ENCODE measurements around the gene KBTBD12. TPM values are rescaled to one million over a fixed set of nuclear protein-coding genes. Genes with fewer than 3 reads are reported as not detected.

KBTBD12 gene
- total and polyA plus RNA-seq, 10 of the 15 experiments (the other 5 are each of a cell fraction or from before 2014, with no cell fraction given) = 0.01 to 0.11 TPM; not detected in 8

DNA sequence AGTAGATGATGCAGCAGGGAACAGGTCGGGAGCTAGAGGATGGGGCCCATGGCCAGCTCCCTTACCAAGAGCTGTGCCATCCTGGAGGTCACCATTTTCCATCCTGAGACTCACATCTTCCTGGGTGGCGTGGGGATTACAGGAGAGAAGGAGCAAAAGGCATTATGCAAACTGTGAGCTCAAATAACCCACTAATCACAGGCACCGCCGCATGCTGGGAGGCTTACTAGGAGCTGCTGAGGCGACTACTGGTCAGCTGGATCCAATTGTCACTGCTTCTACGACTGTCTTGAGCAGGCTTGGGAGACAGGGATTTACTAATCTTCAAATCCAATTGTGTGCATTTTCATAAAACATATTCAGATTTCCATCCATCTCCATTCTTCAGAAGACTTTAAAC is 12.5 kb upstream of the KBTBD12 start (continued):
- TF ChIP-seq, protein P1, sequence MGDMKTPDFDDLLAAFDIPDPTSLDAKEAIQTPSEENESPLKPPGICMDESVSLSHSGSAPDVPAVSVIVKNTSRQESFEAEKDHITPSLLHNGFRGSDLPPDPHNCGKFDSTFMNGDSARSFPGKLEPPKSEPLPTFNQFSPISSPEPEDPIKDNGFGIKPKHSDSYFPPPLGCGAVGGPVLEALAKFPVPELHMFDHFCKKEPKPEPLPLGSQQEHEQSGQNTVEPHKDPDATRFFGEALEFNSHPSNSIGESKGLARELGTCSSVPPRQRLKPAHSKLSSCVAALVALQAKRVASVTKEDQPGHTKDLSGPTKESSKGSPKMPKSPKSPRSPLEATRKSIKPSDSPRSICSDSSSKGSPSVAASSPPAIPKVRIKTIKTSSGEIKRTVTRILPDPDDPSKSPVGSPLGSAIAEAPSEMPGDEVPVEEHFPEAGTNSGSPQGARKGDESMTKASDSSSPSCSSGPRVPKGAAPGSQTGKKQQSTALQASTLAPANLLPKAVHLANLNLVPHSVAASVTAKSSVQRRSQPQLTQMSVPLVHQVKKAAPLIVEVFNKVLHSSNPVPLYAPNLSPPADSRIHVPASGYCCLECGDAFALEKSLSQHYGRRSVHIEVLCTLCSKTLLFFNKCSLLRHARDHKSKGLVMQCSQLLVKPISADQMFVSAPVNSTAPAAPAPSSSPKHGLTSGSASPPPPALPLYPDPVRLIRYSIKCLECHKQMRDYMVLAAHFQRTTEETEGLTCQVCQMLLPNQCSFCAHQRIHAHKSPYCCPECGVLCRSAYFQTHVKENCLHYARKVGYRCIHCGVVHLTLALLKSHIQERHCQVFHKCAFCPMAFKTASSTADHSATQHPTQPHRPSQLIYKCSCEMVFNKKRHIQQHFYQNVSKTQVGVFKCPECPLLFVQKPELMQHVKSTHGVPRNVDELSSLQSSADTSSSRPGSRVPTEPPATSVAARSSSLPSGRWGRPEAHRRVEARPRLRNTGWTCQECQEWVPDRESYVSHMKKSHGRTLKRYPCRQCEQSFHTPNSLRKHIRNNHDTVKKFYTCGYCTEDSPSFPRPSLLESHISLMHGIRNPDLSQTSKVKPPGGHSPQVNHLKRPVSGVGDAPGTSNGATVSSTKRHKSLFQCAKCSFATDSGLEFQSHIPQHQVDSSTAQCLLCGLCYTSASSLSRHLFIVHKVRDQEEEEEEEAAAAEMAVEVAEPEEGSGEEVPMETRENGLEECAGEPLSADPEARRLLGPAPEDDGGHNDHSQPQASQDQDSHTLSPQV (IDR thresholded peaks at IDR 0.05) = no peak
- TF ChIP-seq SIX5 (IDR thresholded peaks at IDR 0.05; ENCODE audit: low read depth, low read length, severe bottlenecking) = no peak
- no peak for TF ChIP-seq KDM1A (IDR thresholded peaks at IDR 0.05; ENCODE audit: borderline replicate concordance)
- TF ChIP-seq TCF12 (IDR thresholded peaks at IDR 0.05; ENCODE audit: low read depth, low read length) = no peak

DNA sequence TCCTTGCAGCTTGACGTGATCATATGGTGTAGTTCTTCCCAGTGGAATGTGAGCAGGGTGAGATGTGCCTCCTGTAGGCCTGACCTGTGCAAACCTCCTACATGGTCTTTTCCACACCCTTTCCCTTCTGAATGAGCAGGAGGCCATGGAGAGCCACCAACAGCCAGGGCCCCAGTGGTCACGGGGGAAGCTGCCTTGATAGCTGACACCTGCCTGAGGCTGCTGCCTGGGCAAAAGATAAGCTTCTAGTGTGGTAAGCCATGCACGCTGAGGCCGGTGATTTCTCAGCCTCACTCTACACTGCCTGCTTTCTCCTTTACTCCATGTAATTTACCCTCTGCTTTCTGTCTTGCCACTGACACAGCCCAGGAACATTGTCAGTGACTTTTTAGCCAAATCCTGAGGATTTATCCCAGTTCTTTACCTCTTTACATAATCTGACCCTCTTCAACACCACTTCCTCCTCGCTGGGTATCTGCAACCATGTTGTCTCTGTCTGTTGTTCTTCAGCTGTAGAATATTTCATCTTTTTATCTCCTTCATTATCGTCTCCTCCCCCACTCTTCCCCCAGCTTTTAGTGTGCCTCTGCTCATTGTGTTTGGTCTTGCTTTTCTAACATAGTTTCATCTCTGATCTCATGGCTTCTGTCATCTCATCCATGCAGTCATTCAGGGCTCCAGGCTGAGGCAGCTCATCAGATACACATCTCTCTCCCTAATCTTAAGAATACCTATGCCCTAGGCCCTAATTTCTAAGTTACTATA is 11.2 kb upstream of the KBTBD12 start:
- ATAC-seq (no peak), DNase-seq (ENCODE audit: low read depth, low spot score) (no peak), FAIRE-seq (no peak)
- TF ChIP-seq SUPT20H (IDR thresholded peaks at IDR 0.05; ENCODE audit: borderline replicate concordance, control insufficient read depth, low read depth, low read length) (no peak), IRF4 (IDR thresholded peaks at IDR 0.05; ENCODE audit: low read depth, low read length) (no peak), EP300 (IDR thresholded peaks at IDR 0.05; ENCODE audit: borderline replicate concordance in 1 of 2, control insufficient read depth in 1 of 2, low read depth in 2 of 2, low read length in 2 of 2) (no peak), SIX5 (IDR thresholded peaks at IDR 0.05; ENCODE audit: low read depth, low read length, severe bottlenecking) (no peak), TARDBP (IDR thresholded peaks at IDR 0.05; ENCODE audit: borderline replicate concordance) (no peak), POLR2AphosphoS5 (IDR thresholded peaks at IDR 0.05; ENCODE audit: low read length) (no peak)
- TF ChIP-seq, protein P2, sequence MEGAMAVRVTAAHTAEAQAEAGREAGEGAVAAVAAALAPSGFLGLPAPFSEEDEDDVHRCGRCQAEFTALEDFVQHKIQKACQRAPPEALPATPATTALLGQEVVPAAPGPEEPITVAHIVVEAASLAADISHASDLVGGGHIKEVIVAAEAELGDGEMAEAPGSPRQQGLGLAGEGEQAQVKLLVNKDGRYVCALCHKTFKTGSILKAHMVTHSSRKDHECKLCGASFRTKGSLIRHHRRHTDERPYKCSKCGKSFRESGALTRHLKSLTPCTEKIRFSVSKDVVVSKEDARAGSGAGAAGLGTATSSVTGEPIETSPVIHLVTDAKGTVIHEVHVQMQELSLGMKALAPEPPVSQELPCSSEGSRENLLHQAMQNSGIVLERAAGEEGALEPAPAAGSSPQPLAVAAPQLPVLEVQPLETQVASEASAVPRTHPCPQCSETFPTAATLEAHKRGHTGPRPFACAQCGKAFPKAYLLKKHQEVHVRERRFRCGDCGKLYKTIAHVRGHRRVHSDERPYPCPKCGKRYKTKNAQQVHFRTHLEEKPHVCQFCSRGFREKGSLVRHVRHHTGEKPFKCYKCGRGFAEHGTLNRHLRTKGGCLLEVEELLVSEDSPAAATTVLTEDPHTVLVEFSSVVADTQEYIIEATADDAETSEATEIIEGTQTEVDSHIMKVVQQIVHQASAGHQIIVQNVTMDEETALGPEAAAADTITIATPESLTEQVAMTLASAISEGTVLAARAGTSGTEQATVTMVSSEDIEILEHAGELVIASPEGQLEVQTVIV (IDR thresholded peaks at IDR 0.05; ENCODE audit: borderline replicate concordance, partially characterized antibody) = no peak
- WGBS (ENCODE audit: insufficient coverage, insufficient replicate concordance, low lambda C conversion rate, missing lambda C conversion rate) = 30% methylated on average over 6 of the region's 6 CpGs
- Histone ChIP-seq H3K9me3 (replicated peaks; ENCODE audit: control insufficient read depth, insufficient read depth, low read length) (no peaks in the 10 kb centered on the region), H3K4me1 (ENCODE audit: control insufficient read depth, insufficient read depth, low read length) (peaks cover 9% of the 10 kb centered on the region), H2AFZ (ENCODE audit: control insufficient read depth, low read depth, low read length) (no peak overlapping the region), H3K36me3 (ENCODE audit: control insufficient read depth in 2 of 2, insufficient read depth in 2 of 2, low read length in 1 of 2) (no peaks in the 10 kb centered on the region), H3K4me2 (ENCODE audit: control insufficient read depth, insufficient read depth) (no peak overlapping the region), H3K9ac (ENCODE audit: control insufficient read depth, insufficient read depth, low read length) (no peak overlapping the region), H3K4me3 (no peak overlapping the region), H4K20me1 (ENCODE audit: control insufficient read depth, insufficient read depth) (no peaks in the 10 kb centered on the region), H3K79me2 (ENCODE audit: control insufficient read depth, insufficient read depth, low read length) (no peaks in the 10 kb centered on the region), H3K27me3 (replicated peaks in 1 of 2; ENCODE audit: control insufficient read depth in 2 of 2, insufficient read depth in 2 of 2, low read length in 1 of 2) (no peaks in the 10 kb centered on the region), H3K27ac (ENCODE audit: control insufficient read depth, insufficient read depth) (no peak overlapping the region)
- CTCF ChIA-PET = interaction anchor here (1.0 kb wide), 1 partner anchor 11 kb away, joined by 3 read pairs; no protein-coding TSS in a partner anchor
- POLR2A ChIA-PET = no interaction called here
- BruUV-seq (replicated peaks) = no TSS peak
- RAD21 ChIA-PET (ENCODE audit: unreplicated experiment) = no interaction called here
- in situ Hi-C loops (cut with MboI) = no loop called here
- intact Hi-C loops (cut with micrococcal nuclease; ENCODE audit: unreplicated experiment) = no loop called here
- SMC1A ChIA-PET (ENCODE audit: uncharacterized antibody, unreplicated experiment) = interaction anchor here (1.0 kb wide), 1 partner anchor 11 kb away, joined by 3 read pairs; no protein-coding TSS in a partner anchor

Data from GM12878 (cell line).